ENCODE data around the gene KIAA0513. TPM values are rescaled to one million over a fixed set of nuclear protein-coding genes. Genes with fewer than 3 reads are reported as not detected.

KIAA0513 gene
- total RNA-seq, 1 experiment from 2014 or later: 6.6 TPM

DNA sequence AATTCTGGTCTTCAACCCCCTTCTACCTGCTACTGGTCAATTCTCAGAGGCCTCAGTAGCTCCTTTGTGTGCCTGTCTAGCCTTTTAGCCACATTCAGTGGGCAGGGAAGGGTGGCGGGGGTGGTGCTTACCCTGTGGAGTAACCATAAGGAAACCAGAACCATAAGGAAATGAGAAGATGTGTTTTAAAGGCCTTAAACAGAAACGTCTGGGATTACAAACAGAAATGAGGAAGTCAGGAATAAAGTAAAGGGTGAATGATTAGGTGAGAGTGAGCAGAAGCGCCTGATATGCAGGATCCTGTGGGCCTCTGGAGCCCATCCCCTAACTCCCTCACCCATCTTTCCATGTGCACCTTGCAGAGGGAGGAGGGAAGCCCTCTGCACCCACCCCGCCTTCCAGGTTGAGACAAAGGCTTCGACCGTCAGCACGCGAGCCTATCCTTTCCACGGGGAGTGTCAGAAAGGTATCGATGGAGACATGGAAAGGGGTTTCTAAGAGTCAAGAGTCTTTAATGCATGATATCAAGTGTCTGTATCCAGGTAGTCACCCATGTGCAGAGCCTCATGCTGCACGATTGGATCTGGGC, 20.4 kb downstream of the KIAA0513 start:
- no peak for TF ChIP-seq SRF (IDR thresholded peaks at IDR 0.05; ENCODE audit: low read depth)
- ATAC-seq: no peak
- no peaks in the 10 kb centered on the region for H3K79me2 ChIP-seq (ENCODE audit: insufficient read depth, low read length)
- H2AFZ ChIP-seq (ENCODE audit: low read depth, low read length, poor library complexity, severe bottlenecking): no peak overlapping the region
- no peaks in the 10 kb centered on the region for H3K27me3 ChIP-seq (ENCODE audit: insufficient read depth, low read length)
- no TSS peak for BruUV-seq (replicated peaks)
- no peaks in the 10 kb centered on the region for H4K20me1 ChIP-seq (ENCODE audit: insufficient read depth)
- ChIA-PET CTCF (interaction anchor here (0.9 to 1.6 kb wide), 2 partner anchors 9 kb away, joined by 4 read pairs; no protein-coding TSS in a partner anchor), RAD21 (ENCODE audit: low non-redundant PET in 1 of 2, low total read pairs in 2 of 2, uncharacterized antibody in 2 of 2, unreplicated experiment in 2 of 2) (no interaction called here), POLR2A (no interaction called here)
- H3K9ac ChIP-seq (ENCODE audit: low read length): no peak overlapping the region
- DNase-seq (ENCODE audit: low read depth, low spot score): no peak
- H3K9me2 ChIP-seq (ENCODE audit: insufficient read depth): no peaks in the 10 kb centered on the region
- intact Hi-C loops (cut with micrococcal nuclease): no loop called here
- no peak overlapping the region for H3K4me2 ChIP-seq (ENCODE audit: low read length)
- no peaks in the 10 kb centered on the region for H3K9me3 ChIP-seq (ENCODE audit: control insufficient read depth in 1 of 2, insufficient read depth in 1 of 2, low read depth in 1 of 2, low read length in 2 of 2)
- H3K27ac ChIP-seq (ENCODE audit: low read depth, low read length): no peak overlapping the region
- no peak overlapping the region for H3K4me3 ChIP-seq (replicated peaks in 1 of 2; ENCODE audit: low read depth in 1 of 2, low read length in 2 of 2)
- no peaks in the 10 kb centered on the region for H3K36me3 ChIP-seq (ENCODE audit: control insufficient read depth in 1 of 2, insufficient read depth in 2 of 2, low read length in 2 of 2)
- no peaks in the 10 kb centered on the region for H3K4me1 ChIP-seq (ENCODE audit: control insufficient read depth in 1 of 2, insufficient read depth in 2 of 2, low read length in 2 of 2)

DNA sequence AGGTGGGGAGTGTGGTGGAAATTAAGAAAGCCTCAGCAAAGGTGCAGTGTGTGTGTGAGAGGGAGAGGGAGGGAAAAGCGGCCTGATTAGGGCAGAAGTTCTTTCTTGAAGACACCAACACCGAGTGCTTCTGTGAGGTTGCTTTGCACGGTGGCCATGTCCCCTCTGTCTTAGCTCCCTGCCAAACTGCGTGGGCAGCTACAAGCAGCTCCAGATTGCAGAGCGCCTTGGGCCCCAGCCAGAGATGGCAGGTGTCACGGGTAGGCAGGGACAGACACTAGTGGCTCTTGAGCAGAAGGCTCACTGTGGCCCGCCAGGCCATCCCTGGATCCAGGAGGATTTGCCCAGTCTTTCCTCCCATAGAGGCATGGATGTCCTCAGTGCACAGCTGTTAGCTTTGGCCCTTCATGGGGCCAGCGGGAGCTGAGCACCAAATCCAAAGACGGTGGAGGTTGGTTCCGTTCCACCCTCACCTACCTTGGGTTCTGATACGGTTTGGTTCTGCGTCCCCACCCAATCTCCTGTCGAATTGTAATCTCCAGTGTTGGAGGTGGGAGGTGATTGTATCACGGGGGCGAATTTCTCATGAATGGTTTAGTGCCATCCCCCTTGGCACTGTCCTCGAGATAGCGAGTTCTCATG, 21.4 kb downstream of the KIAA0513 start:
- H3K9me3 ChIP-seq (ENCODE audit: control insufficient read depth in 1 of 2, insufficient read depth in 1 of 2, low read depth in 1 of 2, low read length in 2 of 2): no peaks in the 10 kb centered on the region
- no peak overlapping the region for H3K4me3 ChIP-seq (replicated peaks in 1 of 2; ENCODE audit: low read depth in 1 of 2, low read length in 2 of 2)
- ChIA-PET CTCF (interaction anchor here (0.9 kb wide), 1 partner anchor 8 kb away, joined by 4 read pairs; no protein-coding TSS in a partner anchor), POLR2A (no interaction called here), RAD21 (ENCODE audit: low non-redundant PET in 1 of 2, low total read pairs in 2 of 2, uncharacterized antibody in 2 of 2, unreplicated experiment in 2 of 2) (no interaction called here)
- ATAC-seq: no peak
- no TSS peak for BruUV-seq (replicated peaks)
- H3K9me2 ChIP-seq (ENCODE audit: insufficient read depth): no peaks in the 10 kb centered on the region
- no peaks in the 10 kb centered on the region for H3K4me1 ChIP-seq (ENCODE audit: control insufficient read depth in 1 of 2, insufficient read depth in 2 of 2, low read length in 2 of 2)
- no peak overlapping the region for H3K4me2 ChIP-seq (ENCODE audit: low read length)
- H2AFZ ChIP-seq (ENCODE audit: low read depth, low read length, poor library complexity, severe bottlenecking): no peak overlapping the region
- intact Hi-C loops (cut with micrococcal nuclease): no loop called here
- H3K27me3 ChIP-seq (ENCODE audit: insufficient read depth, low read length): no peaks in the 10 kb centered on the region
- no peak overlapping the region for H3K27ac ChIP-seq (ENCODE audit: low read depth, low read length)
- H3K79me2 ChIP-seq (ENCODE audit: insufficient read depth, low read length): no peaks in the 10 kb centered on the region
- no peaks in the 10 kb centered on the region for H3K36me3 ChIP-seq (ENCODE audit: control insufficient read depth in 1 of 2, insufficient read depth in 2 of 2, low read length in 2 of 2)
- TF ChIP-seq, protein P1, sequence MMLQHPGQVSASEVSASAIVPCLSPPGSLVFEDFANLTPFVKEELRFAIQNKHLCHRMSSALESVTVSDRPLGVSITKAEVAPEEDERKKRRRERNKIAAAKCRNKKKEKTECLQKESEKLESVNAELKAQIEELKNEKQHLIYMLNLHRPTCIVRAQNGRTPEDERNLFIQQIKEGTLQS (IDR thresholded peaks at IDR 0.05): no peak
- TF ChIP-seq ZFX (IDR thresholded peaks at IDR 0.05): no peak
- TF ChIP-seq, protein P2, sequence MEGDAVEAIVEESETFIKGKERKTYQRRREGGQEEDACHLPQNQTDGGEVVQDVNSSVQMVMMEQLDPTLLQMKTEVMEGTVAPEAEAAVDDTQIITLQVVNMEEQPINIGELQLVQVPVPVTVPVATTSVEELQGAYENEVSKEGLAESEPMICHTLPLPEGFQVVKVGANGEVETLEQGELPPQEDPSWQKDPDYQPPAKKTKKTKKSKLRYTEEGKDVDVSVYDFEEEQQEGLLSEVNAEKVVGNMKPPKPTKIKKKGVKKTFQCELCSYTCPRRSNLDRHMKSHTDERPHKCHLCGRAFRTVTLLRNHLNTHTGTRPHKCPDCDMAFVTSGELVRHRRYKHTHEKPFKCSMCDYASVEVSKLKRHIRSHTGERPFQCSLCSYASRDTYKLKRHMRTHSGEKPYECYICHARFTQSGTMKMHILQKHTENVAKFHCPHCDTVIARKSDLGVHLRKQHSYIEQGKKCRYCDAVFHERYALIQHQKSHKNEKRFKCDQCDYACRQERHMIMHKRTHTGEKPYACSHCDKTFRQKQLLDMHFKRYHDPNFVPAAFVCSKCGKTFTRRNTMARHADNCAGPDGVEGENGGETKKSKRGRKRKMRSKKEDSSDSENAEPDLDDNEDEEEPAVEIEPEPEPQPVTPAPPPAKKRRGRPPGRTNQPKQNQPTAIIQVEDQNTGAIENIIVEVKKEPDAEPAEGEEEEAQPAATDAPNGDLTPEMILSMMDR (IDR thresholded peaks at IDR 0.05 in 2 of 3, conservative IDR thresholded peaks at IDR 0.05 in 1 of 3; ENCODE audit: borderline replicate concordance in 1 of 3, insufficient read depth in 1 of 3, low read depth in 2 of 3, low read length in 2 of 3): no peak
- TF ChIP-seq RAD21 (IDR thresholded peaks at IDR 0.05; ENCODE audit: low read depth): no peak
- TF ChIP-seq POLR2A (IDR thresholded peaks at IDR 0.05; ENCODE audit: borderline replicate concordance, extremely low read depth, insufficient read depth, insufficient read length): no peak
- no peak for TF ChIP-seq SRF (IDR thresholded peaks at IDR 0.05; ENCODE audit: low read depth)
- no peak for TF ChIP-seq CBX3 (IDR thresholded peaks at IDR 0.05; ENCODE audit: low read depth)
- no peak for TF ChIP-seq POLR2AphosphoS5 (IDR thresholded peaks at IDR 0.05; ENCODE audit: low read depth, low read length)
- TF ChIP-seq EGR1 (IDR thresholded peaks at IDR 0.05; ENCODE audit: low read depth): no peak
- no peak for TF ChIP-seq FOSL1 (IDR thresholded peaks at IDR 0.05; ENCODE audit: low read depth)
- TF ChIP-seq, protein P3, sequence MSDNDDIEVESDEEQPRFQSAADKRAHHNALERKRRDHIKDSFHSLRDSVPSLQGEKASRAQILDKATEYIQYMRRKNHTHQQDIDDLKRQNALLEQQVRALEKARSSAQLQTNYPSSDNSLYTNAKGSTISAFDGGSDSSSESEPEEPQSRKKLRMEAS (IDR thresholded peaks at IDR 0.05): no peak
- TF ChIP-seq CEBPB (IDR thresholded peaks at IDR 0.05; ENCODE audit: low read depth): no peak
- H3K9ac ChIP-seq (ENCODE audit: low read length): no peak overlapping the region
- no peaks in the 10 kb centered on the region for H4K20me1 ChIP-seq (ENCODE audit: insufficient read depth)
- no peak for DNase-seq (ENCODE audit: low read depth, low spot score)
